Naive thymus-derived CD4-positive, alpha-beta T cell (primary cell): Measurements from ENCODE around the gene ANKRD1. TPM values are rescaled to one million over a fixed set of nuclear protein-coding genes. Genes with fewer than 3 reads are reported as not detected.

Experiments used
- ATAC-seq: fragments of 150-1000 bp; cut with Tn5 transposase; 2 replicates; pipeline ENCODE4 v1.10.0; 2021; ENCODE audit warnings: mild to moderate bottlenecking, moderate library complexity
- CTCF ChIA-PET: fragments of 350-600 bp; sonication (Branson Sonifier 250); formaldehyde crosslinking; loops from one replicate; lab custom pipeline; 2021; ENCODE audit warnings: antibody characterized with exemption; lab: Charles Lee
- POLR2A ChIA-PET: fragments of 350-600 bp; sonication (Branson Sonifier 250); formaldehyde crosslinking; loops from one replicate; lab custom pipeline; 2021; ENCODE audit warnings: antibody characterized with exemption, inconsistent platforms; lab: Charles Lee
- DNase-seq, 9 donors: peaks; one replicate each; pipeline versions ENCODE4 v3.0.0 to v3.0.0-alpha.2; 2020 to 2022; ENCODE audit warnings: mixed read lengths in 1 of 9
- H3K27ac ChIP-seq: one replicate; pipeline ENCODE4 v1.7.0; 2013; ENCODE audit warnings: mild to moderate bottlenecking, low read depth, low read length, moderate library complexity
- H3K27me3 ChIP-seq, 2 donors: one replicate each; pipeline ENCODE4 v1.7.0; 2013; ENCODE audit warnings: low read length in 2 of 2, mild to moderate bottlenecking in 2 of 2, moderate library complexity in 2 of 2; ENCODE audit not compliant: control insufficient read depth in 2 of 2, insufficient read depth in 2 of 2
- H3K36me3 ChIP-seq, 3 experiments: 1 replicate in 2 of 3; 2 replicates in 1 of 3; pipeline ENCODE4 v1.7.0; 2013; ENCODE audit warnings: low read length in 3 of 3, mild to moderate bottlenecking in 3 of 3, moderate library complexity in 1 of 3; ENCODE audit not compliant: insufficient read depth in 3 of 3, control insufficient read depth in 2 of 3
- H3K4me1 ChIP-seq, 2 donors: one replicate each; pipeline ENCODE4 v1.7.0; 2013; ENCODE audit warnings: low read length in 2 of 2, mild to moderate bottlenecking in 2 of 2, moderate library complexity in 1 of 2; ENCODE audit not compliant: control insufficient read depth in 2 of 2, insufficient read depth in 2 of 2
- H3K4me3 ChIP-seq: 2 replicates; pipeline ENCODE4 v1.7.0; 2013; ENCODE audit warnings: mild to moderate bottlenecking, low read length
- H3K9me3 ChIP-seq, 3 experiments: 1 replicate in 2 of 3; 2 replicates in 1 of 3; pipeline ENCODE4 v1.7.0; 2013; ENCODE audit warnings: low read length in 3 of 3; ENCODE audit not compliant: control insufficient read depth in 2 of 3
- H3K27ac Mint-ChIP-seq, 9 donors: one replicate each; pipeline ENCODE4 v1.8.0; 2020 to 2022; ENCODE audit warnings: mixed read lengths in 9 of 9, mild to moderate bottlenecking in 8 of 9, moderate library complexity in 5 of 9, inconsistent platforms in 2 of 9
- H3K27me3 Mint-ChIP-seq, 5 donors: one replicate each; pipeline ENCODE4 v1.8.0; 2021 to 2022; ENCODE audit warnings: mixed read lengths in 5 of 5, mild to moderate bottlenecking in 1 of 5
- H3K36me3 Mint-ChIP-seq, 5 donors: one replicate each; pipeline ENCODE4 v1.8.0; 2020 to 2022; ENCODE audit warnings: mixed read lengths in 5 of 5, mild to moderate bottlenecking in 3 of 5, inconsistent platforms in 1 of 5
- H3K4me1 Mint-ChIP-seq, 7 donors: one replicate each; pipeline ENCODE4 v1.8.0; 2020 to 2022; ENCODE audit warnings: mixed read lengths in 7 of 7, mild to moderate bottlenecking in 3 of 7, inconsistent platforms in 1 of 7
- H3K4me3 Mint-ChIP-seq, 10 donors: one replicate each; pipeline ENCODE4 v1.8.0; 2020 to 2022; ENCODE audit warnings: mild to moderate bottlenecking in 10 of 10, mixed read lengths in 10 of 10, moderate library complexity in 6 of 10, inconsistent platforms in 2 of 10
- H3K9me3 Mint-ChIP-seq, 11 donors: one replicate each; pipeline ENCODE4 v1.8.0; 2020 to 2022; ENCODE audit warnings: mixed read lengths in 11 of 11, mild to moderate bottlenecking in 4 of 11, inconsistent platforms in 1 of 11, moderate library complexity in 1 of 11
- intact Hi-C, 2 donors: fragments of 100-400 bp; cut with micrococcal nuclease; formaldehyde crosslinking; loops; one replicate each; pipeline ENCODE4 v1.15.1; 2023
- polyA plus RNA-seq, 2 donors: library from polyadenylated mRNA; unstranded; fragments of 300-500 nt; fragmentation: Illumina TruSeq; gene quantifications; one replicate each; pipeline ENCODE4 v1.2.3, GENCODE V29; 2021
- total RNA-seq, 6 experiments: library from RNA in 5 of 6; stranded (reverse) in 5 of 6; gene quantifications; 1 replicate in 5 of 6; 2 replicates in 1 of 6; pipeline ENCODE4 v1.2.3 and lab custom pipeline; 2021 to 2026

Gene ANKRD1
- total and polyA plus RNA-seq, 7 experiments from 2014 or later, result not detected

GRCh38 chr10:90937645-90938258, 16.9 kb upstream of the ANKRD1 start:
- H3K9me3 ChIP-seq, result no peaks in the 10 kb centered on the region
- no peak overlapping the region for H3K4me3 Mint-ChIP-seq
- peaks cover 0 to 9% (median 0%) of the 10 kb centered on the region in 7 donors for H3K4me1 Mint-ChIP-seq
- H3K36me3 ChIP-seq, result no peaks in the 10 kb centered on the region
- ChIA-PET CTCF (no interaction called here), POLR2A (no interaction called here)
- no peak overlapping the region for H3K27ac ChIP-seq
- DNase-seq (no peak), ATAC-seq (no peak)
- no peaks in the 10 kb centered on the region for H3K27me3 ChIP-seq
- no peaks in the 10 kb centered on the region for H3K4me1 ChIP-seq
- H3K27me3 Mint-ChIP-seq, result peaks cover 0 to 9% (median 6%) of the 10 kb centered on the region in 5 donors
- H3K27ac Mint-ChIP-seq, result no peak overlapping the region
- H3K9me3 Mint-ChIP-seq, result no peaks in the 10 kb centered on the region
- no peak overlapping the region for H3K4me3 ChIP-seq
- H3K36me3 Mint-ChIP-seq, result no peaks in the 10 kb centered on the region
- intact Hi-C loops, result no loop called here

- H3K27me3 ChIP-seq, result no peaks in the 10 kb centered on the region
- H3K4me3 ChIP-seq, result no peak overlapping the region
- H3K36me3 ChIP-seq, result no peaks in the 10 kb centered on the region
- Mint-ChIP-seq H3K27ac (no peak overlapping the region), H3K36me3 (no peaks in the 10 kb centered on the region), H3K4me3 (no peak overlapping the region), H3K27me3 (peaks cover 0 to 15% (median 9%) of the 10 kb centered on the region in 5 donors), H3K9me3 (no peaks in the 10 kb centered on the region), H3K4me1 (peaks cover 0 to 9% (median 0%) of the 10 kb centered on the region in 7 donors)
- H3K27ac ChIP-seq, result no peak overlapping the region
- H3K9me3 ChIP-seq, result no peaks in the 10 kb centered on the region
- no peaks in the 10 kb centered on the region for H3K4me1 ChIP-seq
- ChIA-PET CTCF (no interaction called here), POLR2A (no interaction called here)
- ATAC-seq (no peak), DNase-seq (no peak)
- intact Hi-C loops, result no loop called here
Measured at GRCh38 chr10:90936276-90936659, 15.4 kb upstream of the ANKRD1 start.

DNA sequence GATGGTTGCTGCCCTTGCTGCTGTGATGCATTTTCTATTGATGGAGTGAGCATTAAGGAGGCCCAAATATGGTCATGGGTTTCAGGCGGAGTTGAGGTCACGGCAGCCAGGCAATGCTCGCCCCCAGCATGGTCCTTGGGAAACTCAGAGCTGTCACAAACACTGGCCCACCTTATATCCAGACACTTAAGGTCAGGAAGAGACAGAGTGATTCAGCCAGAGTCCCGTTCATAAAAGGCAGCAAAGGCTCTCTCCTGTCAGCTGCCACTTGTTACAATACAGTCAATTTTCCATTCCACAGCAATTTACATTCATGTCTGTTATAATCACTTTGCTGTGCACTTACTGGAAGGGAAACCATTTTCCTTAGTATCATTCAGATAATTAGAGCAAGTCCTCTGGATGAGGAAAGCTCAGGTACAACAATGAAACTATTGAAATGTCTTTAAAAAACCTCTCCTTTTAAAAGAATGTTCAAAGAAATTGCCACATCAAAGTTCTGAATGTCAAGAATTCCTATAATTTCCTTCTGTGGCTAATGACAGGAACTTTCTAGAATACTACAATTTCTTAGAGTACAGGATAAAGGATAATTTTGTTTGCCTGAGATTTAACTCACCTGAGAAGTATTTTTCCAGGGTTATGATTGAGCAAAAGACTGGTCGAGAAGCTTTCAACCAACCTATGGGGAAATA, 14.8 kb upstream of the ANKRD1 start:
- H3K4me3 Mint-ChIP-seq, result no peak overlapping the region
- H3K9me3 ChIP-seq, result no peaks in the 10 kb centered on the region
- H3K27ac Mint-ChIP-seq, result no peak overlapping the region
- H3K27ac ChIP-seq, result no peak overlapping the region
- ChIA-PET CTCF (no interaction called here), POLR2A (no interaction called here)
- no peaks in the 10 kb centered on the region for H3K36me3 Mint-ChIP-seq
- no peak overlapping the region for H3K4me3 ChIP-seq
- no peaks in the 10 kb centered on the region for H3K4me1 ChIP-seq
- no peaks in the 10 kb centered on the region for H3K27me3 ChIP-seq
- intact Hi-C loops, result no loop called here
- ATAC-seq, result no peak
- no peaks in the 10 kb centered on the region for H3K36me3 ChIP-seq
- peaks cover 0 to 9% (median 0%) of the 10 kb centered on the region in 7 donors for H3K4me1 Mint-ChIP-seq
- H3K9me3 Mint-ChIP-seq, result no peaks in the 10 kb centered on the region
- DNase-seq, result no peak
- peaks cover 0 to 17% (median 9%) of the 10 kb centered on the region in 5 donors for H3K27me3 Mint-ChIP-seq

GRCh38 chr10:90930971-90931871, 10.3 kb upstream of the ANKRD1 start:
- Mint-ChIP-seq H3K4me1 (peaks cover 0 to 9% (median 0%) of the 10 kb centered on the region in 7 donors), H3K27me3 (peaks cover 0 to 48% (median 24%) of the 10 kb centered on the region in 5 donors), H3K36me3 (no peaks in the 10 kb centered on the region), H3K4me3 (no peak overlapping the region), H3K27ac (no peak overlapping the region), H3K9me3 (no peaks in the 10 kb centered on the region)
- Histone ChIP-seq H3K9me3 (no peaks in the 10 kb centered on the region), H3K27me3 (no peaks in the 10 kb centered on the region), H3K27ac (no peak overlapping the region), H3K36me3 (no peaks in the 10 kb centered on the region), H3K4me1 (no peaks in the 10 kb centered on the region), H3K4me3 (no peak overlapping the region)
- intact Hi-C loops, result no loop called here
- DNase-seq (no peak), ATAC-seq (no peak)
- ChIA-PET CTCF (no interaction called here), POLR2A (no interaction called here)

GRCh38 chr10:90930070-90930837, 9.4 kb upstream of the ANKRD1 start:
- ATAC-seq, result no peak
- no peak overlapping the region for H3K27ac ChIP-seq
- Mint-ChIP-seq H3K4me3 (no peak overlapping the region), H3K36me3 (no peaks in the 10 kb centered on the region), H3K27me3 (peaks cover 0 to 48% (median 24%) of the 10 kb centered on the region in 5 donors), H3K27ac (no peak overlapping the region), H3K9me3 (no peaks in the 10 kb centered on the region), H3K4me1 (peaks cover 0 to 3% (median 0%) of the 10 kb centered on the region in 7 donors)
- intact Hi-C loops, result no loop called here
- POLR2A ChIA-PET, result interaction anchor here (0.5 kb wide), 1 partner anchor 18 kb away, joined by 3 read pairs; no protein-coding TSS in a partner anchor
- H3K36me3 ChIP-seq, result no peaks in the 10 kb centered on the region
- no peaks in the 10 kb centered on the region for H3K27me3 ChIP-seq
- CTCF ChIA-PET, result no interaction called here
- H3K4me3 ChIP-seq, result no peak overlapping the region
- no peak for DNase-seq
- H3K9me3 ChIP-seq, result no peaks in the 10 kb centered on the region
- H3K4me1 ChIP-seq, result no peaks in the 10 kb centered on the region

DNA sequence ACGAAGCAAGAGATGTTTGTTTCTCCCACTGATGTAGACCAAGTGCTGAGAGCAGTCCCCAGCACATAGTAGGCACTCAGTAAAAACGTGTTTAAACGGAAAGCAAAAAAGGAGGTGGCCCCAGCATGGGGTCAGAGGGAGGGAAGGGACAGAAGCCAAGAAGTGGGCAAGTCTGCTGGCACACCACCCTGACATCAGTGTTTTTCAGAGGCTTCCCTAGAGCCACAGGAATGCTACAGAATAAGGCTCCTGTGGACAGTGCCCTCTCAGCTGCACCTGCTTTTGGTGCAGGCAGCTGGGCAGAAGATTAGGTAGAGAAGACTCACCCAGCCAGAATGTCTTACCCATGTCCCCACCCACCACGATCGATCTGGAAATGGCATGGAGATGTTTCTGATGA, 8.3 kb upstream of the ANKRD1 start:
- intact Hi-C loops, result no loop called here
- Mint-ChIP-seq H3K27ac (no peak overlapping the region), H3K36me3 (no peaks in the 10 kb centered on the region), H3K4me1 (peaks cover 0 to 1% (median 0%) of the 10 kb centered on the region in 7 donors), H3K27me3 (peaks cover 0 to 50% (median 24%) of the 10 kb centered on the region in 5 donors), H3K4me3 (no peak overlapping the region), H3K9me3 (no peaks in the 10 kb centered on the region)
- no peak overlapping the region for H3K4me3 ChIP-seq
- H3K4me1 ChIP-seq, result no peaks in the 10 kb centered on the region
- no peaks in the 10 kb centered on the region for H3K9me3 ChIP-seq
- no peak for DNase-seq
- CTCF ChIA-PET, result no interaction called here
- no peak overlapping the region for H3K27ac ChIP-seq
- ATAC-seq, result no peak
- POLR2A ChIA-PET, result no interaction called here
- H3K27me3 ChIP-seq, result no peaks in the 10 kb centered on the region
- no peaks in the 10 kb centered on the region for H3K36me3 ChIP-seq
